PC-9 (cell line): ENCODE data around the gene FGFR2.

Experiments
- CTCF ChIP-seq: fragments of 200-600 bp; sonication (generic); conservative IDR thresholded peaks from 2 replicates; pipeline ENCODE4 v1.6.1; 2017; ENCODE audit warnings: mixed run types, antibody characterized with exemption, mild to moderate bottlenecking, moderate library complexity
- EZH2 ChIP-seq: fragments of 200-600 bp; sonication (generic); IDR thresholded peaks from 2 replicates; pipeline ENCODE4 v1.8.0; 2017; ENCODE audit warnings: antibody characterized with exemption, low read depth

- TF ChIP-seq CTCF: no peak
- no peak for TF ChIP-seq EZH2
These were observed 86.8 kb downstream of the FGFR2 start for GRCh38 chr10:121511460-121511859.
